Fibroblast of skin of left biceps (primary cell): ENCODE measurements around the gene KCNH2.

Experiments used
- DNase-seq, 2 experiments: peaks; one replicate each; pipeline ENCODE4 v3.0.0-alpha.2; 2013; ENCODE audit warnings: low read depth in 2 of 2

The KCNH2 gene

DNA sequence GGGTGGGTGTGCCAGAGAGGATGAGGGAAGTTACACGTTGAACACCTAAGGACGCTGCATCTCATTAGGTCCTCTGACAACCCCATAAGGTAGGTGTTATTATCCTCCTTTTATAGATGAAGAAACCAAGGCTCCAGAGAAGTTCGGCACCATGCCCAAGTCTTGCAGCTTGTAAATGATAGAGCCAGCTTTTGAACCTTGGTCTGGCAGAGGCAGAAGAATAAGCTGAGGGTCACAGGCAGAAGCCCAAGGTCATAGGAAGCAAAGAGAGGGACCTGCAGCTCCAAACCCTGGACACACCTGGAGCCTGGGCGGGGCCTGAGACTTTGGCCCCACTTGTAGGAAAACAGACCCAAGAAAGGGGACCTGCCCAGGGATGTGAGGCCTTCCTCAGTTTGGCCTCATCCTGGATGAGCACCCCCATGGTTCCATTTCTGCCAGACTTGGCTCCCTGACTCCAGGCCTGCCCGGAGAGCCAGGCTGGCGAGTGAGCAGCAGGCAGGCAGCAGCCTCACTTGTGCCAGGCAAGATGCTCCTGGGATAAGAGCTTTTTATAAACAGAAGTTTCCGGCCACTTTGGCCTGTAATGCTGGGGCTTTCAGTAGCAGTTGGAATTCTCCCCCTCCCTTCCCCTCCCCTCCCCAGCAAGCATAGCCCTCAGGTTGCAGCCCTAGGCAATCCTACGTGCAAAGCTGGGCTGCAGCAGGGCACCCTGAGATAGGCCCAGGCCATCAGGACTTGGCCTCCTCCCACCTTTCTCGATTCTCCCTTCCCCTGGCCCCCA, 2.4 kb downstream of the KCNH2 start:
- DNase-seq: no peak

DNA sequence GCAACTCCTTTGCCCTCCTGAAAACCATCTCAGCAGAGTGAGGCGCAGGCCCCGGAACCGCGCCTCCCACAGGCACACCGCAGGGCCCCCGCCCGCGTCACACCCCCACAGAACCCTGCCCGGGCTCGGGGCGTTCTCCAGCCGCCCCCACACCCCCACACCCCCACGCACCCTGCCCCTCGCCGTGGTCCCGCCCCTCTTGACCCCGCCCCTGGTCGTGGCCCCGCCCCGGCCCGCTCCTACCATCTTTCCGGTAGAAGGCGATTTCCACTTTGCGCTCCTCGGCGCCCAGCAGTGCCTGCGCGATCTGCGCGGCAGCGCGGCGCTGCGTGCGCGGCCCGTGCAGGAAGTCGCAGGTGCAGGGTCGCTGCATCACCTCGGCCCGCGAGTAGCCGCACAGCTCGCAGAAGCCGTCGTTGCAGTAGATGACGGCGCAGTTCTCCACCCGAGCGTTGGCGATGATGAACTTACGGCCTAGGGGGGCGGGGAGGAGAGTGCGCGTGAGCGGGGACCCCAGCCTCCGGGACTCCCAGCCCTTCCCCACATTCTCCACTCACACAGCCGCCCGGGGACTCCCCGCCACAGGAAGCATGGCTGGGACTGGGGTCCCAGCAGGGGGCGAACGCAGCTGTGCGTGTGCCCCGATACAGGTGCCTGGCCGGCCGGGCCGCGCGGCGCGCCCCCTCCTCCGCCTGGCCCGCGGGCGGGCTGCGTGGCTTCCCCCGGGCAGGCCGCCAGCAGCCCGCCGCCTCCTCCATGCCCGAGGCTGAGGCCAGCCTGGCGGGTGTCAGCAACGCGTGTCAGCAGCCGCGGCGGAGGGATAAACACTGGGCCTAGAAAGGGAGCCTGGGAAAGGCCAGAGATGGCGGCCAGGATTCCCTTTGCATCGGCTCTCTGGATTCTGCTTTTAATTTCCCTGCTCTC, 3.4 kb downstream of the KCNH2 start:
- no peak for DNase-seq

- no peak for DNase-seq
These were observed 4.3 kb downstream of the KCNH2 start for GRCh38 chr7:150973571-150974451.

- DNase-seq: no peak
These were observed 5.4 kb downstream of the KCNH2 start for GRCh38 chr7:150972741-150973140.

- no peak for DNase-seq
These were observed 6.1 kb downstream of the KCNH2 start for GRCh38 chr7:150972023-150972468.

GRCh38 chr7:150971242-150972022, 6.7 kb downstream of the KCNH2 start:
- no peak for DNase-seq

- DNase-seq: no peak
These were observed 7.7 kb downstream of the KCNH2 start for GRCh38 chr7:150970424-150970823.

GRCh38 chr7:150969475-150969874, 8.6 kb downstream of the KCNH2 start:
- no peak for DNase-seq

DNA sequence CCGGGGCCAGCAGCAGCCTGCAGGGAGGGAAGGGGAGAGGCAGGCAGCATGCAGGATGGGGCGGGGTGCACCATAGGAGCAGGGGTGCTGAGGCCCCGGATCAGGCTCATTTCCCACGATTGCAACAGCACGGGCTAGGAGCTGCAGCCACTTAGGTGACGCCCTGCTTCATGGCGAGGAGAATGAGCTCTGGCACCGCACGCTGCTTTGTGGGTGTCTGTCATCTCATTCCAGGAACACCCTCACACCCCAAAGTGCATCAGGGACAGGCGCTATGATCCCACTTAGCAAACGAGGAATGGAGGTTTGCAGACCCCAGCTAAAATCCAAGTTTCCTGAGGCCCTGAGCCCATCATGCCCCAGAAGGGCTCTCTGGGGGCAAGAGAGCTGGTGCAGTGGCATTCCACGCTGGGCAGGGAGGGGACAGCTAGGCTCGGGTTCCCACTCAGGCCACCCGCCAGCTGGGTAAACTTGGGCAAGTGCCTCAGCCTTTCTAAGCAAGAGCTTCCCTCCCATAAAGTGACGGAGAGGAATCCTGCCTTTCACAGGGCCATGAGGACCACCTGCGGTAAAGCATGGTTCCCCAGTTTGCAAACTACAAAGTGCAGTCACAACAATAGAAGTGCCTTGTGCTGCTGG, 9.3 kb downstream of the KCNH2 start:
- DNase-seq: no peak

DNA sequence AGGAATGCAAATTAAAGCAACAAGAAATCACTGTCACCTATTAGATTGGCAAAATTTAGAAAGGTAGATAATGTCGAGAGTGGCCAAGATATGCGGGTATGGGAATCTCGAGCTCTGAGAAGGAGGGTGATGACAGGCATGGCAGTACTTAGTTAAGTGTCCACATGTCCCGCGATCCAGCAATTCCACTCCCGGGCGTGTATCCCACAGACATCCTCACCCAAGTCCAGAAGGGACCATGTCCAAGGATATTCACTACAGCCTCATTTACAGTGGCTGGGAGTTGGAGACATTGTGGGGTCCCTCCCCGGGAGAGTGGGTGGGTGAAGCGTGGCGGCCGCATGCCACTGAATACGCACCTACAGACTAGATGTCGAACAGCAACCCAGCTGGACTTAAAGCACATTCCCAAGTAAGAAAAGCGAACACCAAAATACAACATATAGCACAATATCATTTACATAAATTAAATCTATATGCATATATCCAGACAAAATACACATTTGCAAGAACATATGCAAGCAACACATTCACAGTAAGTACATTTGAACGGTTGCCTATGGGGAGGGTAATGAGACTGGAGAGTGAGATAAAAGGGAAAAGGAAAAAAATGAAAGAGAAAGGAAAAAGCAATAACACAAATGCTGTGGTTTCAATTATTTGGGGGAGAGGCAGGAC, 9.9 kb downstream of the KCNH2 start:
- DNase-seq: no peak

- DNase-seq: no peak
These were observed 10.8 kb downstream of the KCNH2 start for GRCh38 chr7:150967349-150967748.

DNA sequence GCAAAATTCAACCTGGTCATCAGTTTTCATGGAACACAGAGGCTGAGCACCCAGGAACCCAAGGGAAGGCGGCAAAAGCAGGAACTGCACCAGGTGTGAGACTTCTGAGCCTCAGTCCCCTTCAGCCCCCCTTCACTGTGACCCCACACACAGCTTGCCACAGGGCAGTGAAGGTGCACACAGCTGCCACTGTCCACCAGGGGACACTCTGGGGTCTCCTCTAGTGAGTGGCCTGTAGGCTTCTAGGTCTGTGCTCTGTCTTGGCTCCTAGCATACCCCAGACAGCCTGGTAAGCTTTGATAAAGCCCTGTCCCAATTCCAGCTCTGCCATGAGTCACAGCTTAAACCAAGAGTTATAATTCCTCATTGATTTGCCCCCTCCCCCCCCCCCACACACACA, 12.1 kb downstream of the KCNH2 start:
- no peak for DNase-seq

GRCh38 chr7:150965273-150965830, 12.8 kb downstream of the KCNH2 start:
- DNase-seq: no peak

GRCh38 chr7:150964593-150965111, 13.5 kb downstream of the KCNH2 start:
- DNase-seq: no peak

DNA sequence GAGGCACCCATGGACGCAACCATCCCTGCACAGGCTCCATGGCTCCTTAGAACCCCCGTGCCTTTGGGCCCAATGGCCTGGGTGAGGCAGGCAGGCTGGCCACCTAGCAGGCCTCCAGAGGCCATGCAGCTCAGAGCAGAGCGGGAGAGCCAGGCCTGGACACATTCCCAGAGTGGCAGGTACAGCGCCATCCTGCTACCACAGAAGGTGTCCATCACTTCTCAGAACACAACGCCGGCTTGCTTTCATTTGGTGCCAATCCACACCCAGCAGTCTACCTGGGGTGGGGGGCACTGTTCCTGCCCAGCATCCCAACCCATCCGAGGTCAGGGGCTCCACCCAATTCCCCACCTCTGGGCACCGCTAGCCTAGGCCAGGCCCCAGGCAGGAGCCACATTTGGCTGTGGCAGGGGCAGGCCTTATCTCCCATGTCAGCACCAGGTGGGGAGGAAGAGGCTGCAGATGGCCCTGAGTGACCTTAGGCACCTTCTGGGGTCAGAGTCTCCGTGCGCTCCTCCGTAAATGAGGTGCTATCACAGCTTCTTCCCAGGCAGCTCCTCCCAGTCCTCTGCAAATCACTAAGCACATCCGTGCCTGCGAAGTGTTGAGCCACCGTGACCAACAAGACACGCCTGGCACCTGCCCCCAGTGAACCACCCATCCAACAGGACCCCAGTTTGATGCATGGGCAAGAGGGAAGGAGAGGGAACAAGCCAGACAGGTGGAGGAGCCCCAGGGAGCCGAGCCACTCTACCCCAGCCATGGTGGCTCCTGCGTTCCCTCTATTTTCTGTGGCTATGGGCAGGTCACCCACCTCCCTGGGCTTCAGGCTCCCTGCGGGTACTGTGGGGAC, 14.2 kb downstream of the KCNH2 start:
- no peak for DNase-seq

DNA sequence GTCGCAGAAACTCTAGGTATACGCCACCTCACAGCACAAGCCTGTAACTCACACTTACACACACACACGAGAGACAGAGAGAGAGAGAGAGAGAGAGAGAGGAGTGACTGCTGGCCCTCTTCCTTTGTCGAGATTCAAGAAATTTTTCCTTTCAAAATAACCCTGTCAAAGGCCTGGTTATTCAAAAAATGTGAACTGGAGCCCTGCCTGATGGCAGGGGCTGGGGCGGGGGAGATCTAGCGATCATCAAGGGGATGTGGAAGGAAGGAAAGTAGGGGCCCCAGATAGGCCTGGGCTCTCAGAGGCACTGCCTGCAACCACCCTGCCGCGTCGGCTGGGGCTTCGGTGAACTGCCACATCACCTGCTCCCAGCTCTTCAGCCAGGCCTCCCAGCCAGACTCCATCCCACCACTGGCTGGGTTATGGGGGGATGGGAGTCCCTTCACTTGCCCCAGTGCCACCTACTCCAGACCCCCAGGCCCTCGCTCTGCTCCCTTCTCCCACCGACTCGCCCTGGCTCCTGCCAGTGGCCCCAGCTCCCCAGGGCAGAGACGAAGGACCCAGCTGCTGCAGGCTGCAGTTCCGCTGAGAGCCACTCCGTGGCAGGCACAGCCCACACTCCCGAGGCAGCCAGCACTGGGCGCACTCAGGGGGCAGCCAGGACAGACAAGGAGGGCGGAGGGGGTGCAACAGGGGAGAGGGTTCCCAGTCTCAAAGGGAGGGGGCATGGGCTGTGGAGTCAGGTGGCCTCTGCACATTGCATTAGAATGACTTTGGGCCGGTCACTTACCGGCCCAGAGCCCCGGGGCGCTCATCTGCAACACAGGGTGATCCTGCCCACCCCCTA, 15.3 kb downstream of the KCNH2 start:
- no peak for DNase-seq

DNA sequence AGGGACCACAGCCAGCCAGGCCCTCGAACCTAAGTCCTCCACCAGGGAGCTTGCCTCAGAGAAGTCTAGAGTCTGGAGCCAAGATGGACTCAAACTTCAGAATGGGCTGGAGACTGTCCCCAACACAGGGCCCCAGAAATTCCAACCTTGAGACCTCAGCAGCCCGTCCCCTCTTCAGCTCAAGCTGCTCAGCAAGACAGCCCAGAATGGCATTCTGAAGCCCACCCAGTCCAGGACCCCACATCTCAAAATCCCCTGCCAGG, 15.9 kb downstream of the KCNH2 start:
- no peak for DNase-seq
